ENCODE data around the gene SUN2. TPM values are rescaled to one million over a fixed set of nuclear protein-coding genes. Genes with fewer than 3 reads are reported as not detected.

The SUN2 gene
- total RNA-seq, 1 experiment from 2014 or later: 110 TPM

GRCh38 chr22:38758276-38758945 lies 2.6 kb upstream of the SUN2 start:
- in situ Hi-C loops (cut with HindIII; ENCODE audit: low pct_unique_long_range_greater_than_20kb, low sequenced_read_pairs): no loop called here
- DNase-seq (ENCODE audit: low read depth): no peak

GRCh38 chr22:38757464-38757757 lies 1.6 kb upstream of the SUN2 start:
- in situ Hi-C loops (cut with HindIII; ENCODE audit: low pct_unique_long_range_greater_than_20kb, low sequenced_read_pairs): no loop called here
- DNase-seq (ENCODE audit: low read depth): no peak

DNA sequence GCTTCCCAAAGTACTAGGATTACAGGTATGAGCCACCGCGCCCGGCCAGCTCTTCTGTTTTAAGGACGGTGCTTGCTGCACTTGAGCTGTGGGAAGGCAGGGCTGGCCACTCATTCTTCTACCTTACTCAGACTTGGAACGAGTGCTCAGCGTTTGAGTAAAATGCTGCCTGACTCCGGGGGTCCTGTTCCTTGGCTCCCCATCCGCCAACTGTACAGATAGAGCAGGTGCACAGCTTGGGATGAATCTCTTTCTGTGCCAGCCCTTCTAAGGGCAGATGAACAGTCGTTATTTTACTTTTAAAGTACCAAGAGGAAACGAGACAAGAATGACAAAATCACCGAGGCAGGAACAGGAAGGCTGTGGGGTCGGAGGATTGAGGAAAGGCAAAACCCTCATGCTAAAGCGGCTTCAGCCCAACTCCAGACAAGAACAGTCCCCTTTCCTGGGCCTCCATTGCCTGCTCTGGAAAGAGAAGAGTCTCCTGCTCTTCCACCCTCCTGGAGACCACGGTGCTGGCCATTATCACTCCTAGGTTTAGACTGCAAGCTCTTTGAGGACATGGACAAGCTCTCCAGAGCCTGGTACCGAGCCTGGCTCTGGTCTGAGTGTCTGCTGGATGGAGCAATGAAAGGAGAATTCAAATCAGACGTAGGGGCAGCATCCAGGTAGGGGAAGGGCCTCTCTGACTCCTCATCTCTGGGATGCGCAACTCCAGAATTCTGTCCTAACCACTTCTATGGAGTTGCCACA lies 1.1 kb upstream of the SUN2 start:
- in situ Hi-C loops (cut with HindIII; ENCODE audit: low pct_unique_long_range_greater_than_20kb, low sequenced_read_pairs): no loop called here

DNA sequence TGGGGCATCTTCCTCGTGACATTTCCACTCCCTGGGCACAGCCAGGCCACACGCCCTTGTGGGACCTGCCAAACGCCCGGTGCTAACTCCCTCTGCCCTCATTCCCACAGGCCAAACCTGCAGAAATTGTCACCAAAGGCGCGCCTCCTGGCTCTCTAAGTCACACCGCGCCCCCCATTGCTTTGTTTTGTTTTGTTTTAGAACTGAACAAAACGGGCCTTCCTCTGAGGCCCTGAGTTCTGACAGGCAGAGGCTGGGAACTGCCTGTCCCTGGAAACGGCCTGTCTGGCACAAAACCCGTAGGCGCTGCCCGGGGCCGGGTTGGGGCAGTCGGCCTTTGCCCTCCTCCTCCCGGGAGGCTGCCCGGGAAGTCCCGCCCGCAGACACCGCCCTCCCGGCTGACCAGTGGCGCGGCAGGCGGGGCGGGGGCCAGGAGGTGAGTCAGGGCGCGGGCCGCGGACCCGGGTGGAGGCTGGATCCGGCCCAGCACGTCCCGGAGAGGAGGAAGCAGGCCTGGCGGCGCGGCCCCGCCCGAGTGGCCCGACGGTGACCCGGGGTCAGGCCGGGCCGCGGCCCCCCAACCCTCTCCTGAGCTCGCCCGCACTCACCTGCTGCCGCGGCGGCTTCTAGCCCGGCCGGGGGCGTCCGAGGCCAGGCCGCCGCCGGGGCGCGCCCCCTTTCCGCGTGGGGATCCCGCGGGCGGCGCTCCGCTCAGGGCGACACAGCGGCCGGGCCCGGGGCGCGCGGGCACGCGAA lies 465 bp downstream of the SUN2 start:
- peak; percentile 93 for DNase-seq (ENCODE audit: low read depth)
- in situ Hi-C loops (cut with HindIII; ENCODE audit: low pct_unique_long_range_greater_than_20kb, low sequenced_read_pairs): no loop called here

More for the DNA sequence above, 1.1 kb upstream of the SUN2 start:
- DNase-seq (ENCODE audit: low read depth): no peak

- in situ Hi-C loops (cut with HindIII; ENCODE audit: low pct_unique_long_range_greater_than_20kb, low sequenced_read_pairs): no loop called here
- DNase-seq (ENCODE audit: low read depth): no peak
Observed at GRCh38 chr22:38754751-38755154, 1.0 kb downstream of the SUN2 start.

DNA sequence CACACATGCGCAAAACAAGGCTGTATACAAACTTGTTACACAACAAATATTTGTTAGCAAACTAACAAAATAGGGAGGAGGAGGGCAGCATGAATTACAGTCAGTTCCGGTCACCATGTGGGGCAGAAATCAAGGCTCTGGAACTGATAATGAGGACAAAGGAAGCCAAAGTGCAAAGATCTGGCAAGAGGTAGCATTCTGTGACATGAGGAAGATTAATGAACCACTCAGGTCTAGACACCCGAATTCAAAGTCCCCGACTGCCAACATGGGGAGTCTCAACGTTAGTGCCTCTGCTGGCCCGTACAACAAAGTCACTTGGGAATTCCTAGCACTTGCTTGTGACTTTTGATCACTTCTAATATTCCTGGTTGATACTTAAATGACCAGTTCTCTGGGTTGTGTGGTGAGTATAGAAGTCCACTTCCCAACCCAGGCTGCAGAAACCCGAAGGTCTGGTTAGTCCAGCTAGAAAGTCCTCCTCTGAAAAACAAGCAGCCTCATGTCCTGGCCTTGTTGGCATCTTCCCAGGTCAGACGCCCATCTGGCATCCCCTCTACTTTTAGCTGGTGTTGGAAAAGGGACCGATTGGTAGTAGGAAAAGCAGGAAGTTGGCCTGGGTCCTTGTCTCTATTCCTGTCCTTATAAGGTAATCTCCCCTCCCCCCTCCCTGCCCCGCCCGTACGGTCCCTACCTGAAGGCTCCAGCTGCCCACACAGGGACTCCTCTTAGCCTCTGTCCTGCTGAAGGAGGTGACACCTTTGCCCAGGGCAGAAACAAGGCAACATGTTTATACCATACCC lies 1.6 kb downstream of the SUN2 start:
- DNase-seq (ENCODE audit: low read depth): peak; percentile 34

GRCh38 chr22:38751422-38752346 lies 4.1 kb downstream of the SUN2 start:
- DNase-seq (ENCODE audit: low read depth): no peak
- in situ Hi-C loops (cut with HindIII; ENCODE audit: low pct_unique_long_range_greater_than_20kb, low sequenced_read_pairs): no loop called here

More for the DNA sequence above, 1.6 kb downstream of the SUN2 start:
- in situ Hi-C loops (cut with HindIII; ENCODE audit: low pct_unique_long_range_greater_than_20kb, low sequenced_read_pairs): no loop called here

DNA sequence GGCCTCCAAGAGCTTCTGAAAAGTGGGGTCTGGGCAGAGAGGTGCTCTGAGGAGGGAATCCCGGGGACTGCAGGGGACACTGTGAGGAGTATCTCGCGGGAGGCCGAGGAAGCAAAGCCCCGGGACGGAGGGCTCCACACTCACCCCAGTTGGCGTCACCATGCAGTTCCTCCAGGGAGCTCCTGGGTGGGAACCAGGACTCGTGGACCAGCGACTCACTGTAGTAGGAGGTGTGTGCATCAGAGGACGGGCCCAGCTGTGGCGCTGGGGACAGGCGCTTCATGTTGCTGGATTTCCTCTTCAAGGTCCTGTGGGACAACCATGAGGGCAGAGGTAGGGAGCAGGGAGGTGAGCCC lies 4.8 kb downstream of the SUN2 start:
- DNase-seq (ENCODE audit: low read depth): no peak
- in situ Hi-C loops (cut with HindIII; ENCODE audit: low pct_unique_long_range_greater_than_20kb, low sequenced_read_pairs): no loop called here

GRCh38 chr22:38750638-38751037 lies 5.2 kb downstream of the SUN2 start:
- DNase-seq (ENCODE audit: low read depth): no peak
- in situ Hi-C loops (cut with HindIII; ENCODE audit: low pct_unique_long_range_greater_than_20kb, low sequenced_read_pairs): no loop called here

GRCh38 chr22:38750104-38750503 lies 5.7 kb downstream of the SUN2 start:
- in situ Hi-C loops (cut with HindIII; ENCODE audit: low pct_unique_long_range_greater_than_20kb, low sequenced_read_pairs): no loop called here

GRCh38 chr22:38748487-38749136 lies 7.2 kb downstream of the SUN2 start:
- DNase-seq (ENCODE audit: low read depth): no peak
- in situ Hi-C loops (cut with HindIII; ENCODE audit: low pct_unique_long_range_greater_than_20kb, low sequenced_read_pairs): no loop called here

More at GRCh38 chr22:38750104-38750503, 5.7 kb downstream of the SUN2 start:
- no peak for DNase-seq (ENCODE audit: low read depth)

DNA sequence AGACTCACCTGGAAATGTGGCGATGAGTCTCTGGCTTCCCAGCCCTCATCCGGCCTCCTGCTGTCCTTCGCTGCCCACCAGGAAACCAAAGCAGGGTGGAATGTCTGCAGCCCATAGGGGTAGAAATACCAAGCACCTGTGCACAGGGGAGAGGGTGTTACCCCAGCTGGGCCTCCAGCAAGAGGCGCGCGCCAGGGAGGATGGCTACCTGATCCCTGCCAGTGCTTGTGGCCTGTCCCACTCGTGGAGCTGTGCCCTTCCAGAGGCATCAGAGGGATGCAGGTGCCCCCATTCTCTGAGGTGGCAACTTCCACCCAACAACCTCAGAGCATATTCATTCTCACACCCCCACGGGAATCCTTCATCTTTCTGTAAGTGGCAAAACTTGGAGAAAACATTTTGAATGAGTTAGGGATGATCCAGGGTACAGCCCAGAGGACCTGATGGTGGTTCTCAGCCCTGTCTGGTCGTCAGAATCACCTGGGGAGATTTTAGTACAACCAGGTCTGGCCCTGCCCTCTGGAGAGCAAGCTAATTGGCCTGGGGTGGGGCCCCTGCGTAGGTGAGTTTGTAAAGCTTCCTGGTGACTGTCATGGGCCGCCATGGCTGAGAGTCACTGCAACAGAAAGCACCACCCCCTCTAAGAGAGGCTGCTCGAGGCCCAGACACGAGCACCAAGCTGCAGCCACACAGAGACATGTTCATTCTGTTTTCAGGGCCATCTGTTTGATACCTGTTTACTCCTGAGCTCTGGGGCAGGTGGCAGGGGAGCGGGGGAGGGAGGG lies 9.9 kb downstream of the SUN2 start:
- in situ Hi-C loops (cut with HindIII; ENCODE audit: low pct_unique_long_range_greater_than_20kb, low sequenced_read_pairs): no loop called here
- no peak for DNase-seq (ENCODE audit: low read depth)

DNA sequence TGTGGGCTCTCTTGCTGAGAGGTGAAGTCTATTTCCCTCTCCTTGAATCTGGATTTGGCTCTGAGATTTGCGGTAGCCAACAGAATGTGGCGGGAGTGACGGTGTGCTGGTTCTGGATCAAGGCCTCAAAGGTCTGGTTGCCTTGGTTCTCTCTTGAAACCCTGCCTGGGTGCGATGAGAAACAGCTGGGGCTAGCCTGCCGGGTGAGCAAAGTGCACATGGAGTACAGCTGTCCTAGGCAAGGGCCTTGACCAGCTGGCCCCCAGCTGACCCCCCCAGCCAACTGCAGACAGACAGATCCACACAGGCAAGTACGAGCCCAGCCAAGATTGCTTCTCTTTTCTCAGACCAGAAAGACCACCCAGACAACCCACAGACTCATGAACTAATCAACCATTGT lies 10.8 kb downstream of the SUN2 start:
- DNase-seq (ENCODE audit: low read depth): no peak
- in situ Hi-C loops (cut with HindIII; ENCODE audit: low pct_unique_long_range_greater_than_20kb, low sequenced_read_pairs): no loop called here

- in situ Hi-C loops (cut with HindIII; ENCODE audit: low pct_unique_long_range_greater_than_20kb, low sequenced_read_pairs): no loop called here
- DNase-seq (ENCODE audit: low read depth): no peak
Observed at GRCh38 chr22:38742176-38742942, 13.4 kb downstream of the SUN2 start.

DNA sequence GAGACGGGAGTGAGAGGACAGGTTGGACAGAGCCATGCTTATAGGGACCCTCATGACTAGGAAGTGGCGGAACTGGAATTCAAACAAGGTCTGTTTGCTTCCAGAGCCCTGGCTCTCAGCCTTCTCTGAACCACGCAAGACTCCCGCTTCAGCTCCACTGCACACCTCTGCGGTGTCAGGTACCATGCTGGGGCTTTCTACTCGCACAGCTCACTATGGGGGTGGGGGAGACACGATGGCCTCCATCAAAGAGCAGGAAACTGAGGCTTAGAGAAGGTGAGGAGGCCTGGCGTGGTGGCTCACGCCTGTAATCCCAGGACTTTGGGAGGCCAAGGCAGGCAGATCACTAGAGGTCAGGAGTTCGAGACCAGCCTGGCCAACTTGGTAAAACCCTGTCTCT lies 14.2 kb downstream of the SUN2 start:
- in situ Hi-C loops (cut with HindIII; ENCODE audit: low pct_unique_long_range_greater_than_20kb, low sequenced_read_pairs): no loop called here
- DNase-seq (ENCODE audit: low read depth): no peak

DNA sequence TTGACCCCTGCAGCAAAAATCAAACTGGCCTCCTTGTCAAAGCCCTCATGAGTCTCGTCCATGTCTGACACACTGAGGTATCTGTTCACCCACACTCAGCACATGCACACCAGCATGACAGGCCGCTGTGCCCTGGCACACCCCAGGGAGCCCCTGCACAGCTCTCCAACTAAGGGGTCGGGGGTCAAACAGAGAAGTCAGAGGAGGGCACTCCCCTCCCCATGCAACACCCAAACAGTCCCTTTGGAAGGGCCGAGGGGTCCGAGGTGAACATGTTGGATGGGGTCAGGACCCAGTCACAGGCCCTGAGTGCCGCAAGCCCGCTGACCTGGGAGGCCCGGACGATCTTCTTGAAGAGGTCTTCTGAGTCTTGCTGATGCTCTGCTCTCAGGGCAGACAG lies 14.6 kb downstream of the SUN2 start:
- DNase-seq (ENCODE audit: low read depth): no peak
- in situ Hi-C loops (cut with HindIII; ENCODE audit: low pct_unique_long_range_greater_than_20kb, low sequenced_read_pairs): no loop called here

Data from Caki2 (cell line).